H1 (cell line): ENCODE results near the gene CAPS. TPM values are rescaled to one million over a fixed set of nuclear protein-coding genes. Genes with fewer than 3 reads are reported as not detected.

Experiments
- CTCF ChIA-PET: fragments of 300-600 bp; sonication (Branson Sonifier 250); formaldehyde crosslinking; loops from one replicate; lab custom pipeline; 2021; ENCODE audit not compliant: partially characterized antibody; lab: Charles Lee
- POLR2A ChIA-PET: fragments of 300-600 bp; sonication (Branson Sonifier 250); formaldehyde crosslinking; loops from one replicate; lab custom pipeline; 2021; ENCODE audit warnings: inconsistent platforms; ENCODE audit not compliant: partially characterized antibody; lab: Charles Lee
- DNase-seq, 2 experiments: peaks; one replicate each; pipeline versions ENCODE4 v3.0.0 to v3.0.0-alpha.2; 2010 to 2022; ENCODE audit warnings: low spot score in 2 of 2, low read depth in 1 of 2, mixed read lengths in 1 of 2
- FAIRE-seq: peaks from 2 replicates; lab custom pipeline; 2011; peaks lifted over from hg19 to GRCh38; lab: Jason Lieb, UNC
- H2AFZ ChIP-seq: 2 replicates; pipeline ENCODE4 v1.8.1; 2012; ENCODE audit warnings: low read length, inconsistent platforms
- H2AK5ac ChIP-seq: 2 replicates; pipeline ENCODE4 v1.6.1; 2013; ENCODE audit warnings: low read depth, low read length
- H2BK120ac ChIP-seq: replicated peaks from 2 replicates; pipeline ENCODE3; 2013; ENCODE audit warnings: low read depth, low read length, inconsistent platforms
- H2BK12ac ChIP-seq: 2 replicates; pipeline ENCODE4 v1.6.1; 2013; ENCODE audit warnings: low read depth, low read length
- H2BK15ac ChIP-seq: 2 replicates; pipeline ENCODE4 v1.6.1; 2013; ENCODE audit warnings: low read length
- H2BK20ac ChIP-seq: 2 replicates; pipeline ENCODE4 v1.6.1; 2013; ENCODE audit warnings: low read length
- H2BK5ac ChIP-seq: 2 replicates; pipeline ENCODE4 v1.6.1; 2013; ENCODE audit warnings: low read depth, low read length
- H3K14ac ChIP-seq: 2 replicates; pipeline ENCODE4 v1.6.1; 2013; ENCODE audit warnings: inconsistent platforms; ENCODE audit not compliant: insufficient read length
- H3K18ac ChIP-seq: 2 replicates; pipeline ENCODE4 v1.6.1; 2013; ENCODE audit warnings: low read length; ENCODE audit errors: extremely low read depth
- H3K23ac ChIP-seq: 2 replicates; pipeline ENCODE4 v1.6.1; 2013; ENCODE audit warnings: inconsistent platforms; ENCODE audit not compliant: insufficient read length
- H3K23me2 ChIP-seq: 2 replicates; pipeline ENCODE4 v1.6.1; 2013; ENCODE audit warnings: low read depth, low read length
- H3K27ac ChIP-seq: 2 replicates; pipeline ENCODE4 v1.6.1; 2011; ENCODE audit warnings: low read depth, low read length, inconsistent platforms
- H3K27me3 ChIP-seq, 4 experiments: replicated peaks in 1 of 4; 1 replicate in 1 of 4; 2 replicates in 3 of 4; pipeline versions ENCODE4 v1.6.1 to v1.8.1; 2011 to 2013; ENCODE audit warnings: low read length in 3 of 4, mild to moderate bottlenecking in 3 of 4, inconsistent platforms in 2 of 4, mixed read lengths in 2 of 4, moderate library complexity in 1 of 4; ENCODE audit not compliant: control insufficient read depth in 3 of 4, insufficient read depth in 3 of 4; ENCODE audit errors: extremely low read depth in 1 of 4
- H3K36me3 ChIP-seq, 4 experiments: 2 replicates each; pipeline versions ENCODE4 v1.6.1 to v1.8.1; 2011 to 2013; ENCODE audit warnings: mild to moderate bottlenecking in 4 of 4, low read length in 3 of 4, moderate library complexity in 2 of 4, control low read depth in 1 of 4, inconsistent platforms in 1 of 4; ENCODE audit not compliant: insufficient read depth in 4 of 4, control insufficient read depth in 2 of 4
- H3K4ac ChIP-seq: replicated peaks from 2 replicates; pipeline ENCODE3; 2013; ENCODE audit warnings: low read length, low read depth, mixed read lengths, inconsistent platforms; ENCODE audit not compliant: insufficient read length
- H3K4me1 ChIP-seq, 4 experiments: replicated peaks in 1 of 4; 1 replicate in 1 of 4; 2 replicates in 3 of 4; pipeline versions ENCODE4 v1.6.1 to v1.8.1; 2011 to 2013; ENCODE audit warnings: low read length in 3 of 4, inconsistent platforms in 2 of 4, mixed read lengths in 1 of 4; ENCODE audit not compliant: insufficient read depth in 4 of 4, control insufficient read depth in 3 of 4
- H3K4me2 ChIP-seq, 2 experiments: 2 replicates each; pipeline versions ENCODE4 v1.6.1 to v1.8.1; 2011 to 2013; ENCODE audit warnings: low read depth in 2 of 2, low read length in 2 of 2, control low read depth in 1 of 2, inconsistent platforms in 1 of 2, mild to moderate bottlenecking in 1 of 2; ENCODE audit not compliant: insufficient read depth in 1 of 2
- H3K4me3 ChIP-seq, 4 experiments: fragments of 200-600, 300-600 bp in 1 of 4; sonication (generic), shearing (Covaris generic), sonication (Bioruptor Twin) in 1 of 4; 2 replicates each; pipeline versions ENCODE4 v1.5.1 to v1.8.1; 2011 to 2016; ENCODE audit warnings: low read length in 4 of 4, low read depth in 3 of 4, control low read depth in 2 of 4, inconsistent platforms in 2 of 4, mild to moderate bottlenecking in 2 of 4, mixed read lengths in 1 of 4, moderate library complexity in 1 of 4; ENCODE audit not compliant: insufficient read depth in 2 of 4; ENCODE audit errors: extremely low read depth in 1 of 4
- H3K56ac ChIP-seq: replicated peaks from 2 replicates; pipeline ENCODE3; 2013; ENCODE audit warnings: low read depth, mild to moderate bottlenecking, mixed read lengths, low read length, inconsistent platforms; ENCODE audit not compliant: insufficient read length
- H3K79me1 ChIP-seq: 2 replicates; pipeline ENCODE4 v1.6.1; 2013; ENCODE audit warnings: low read depth, low read length, control low read depth
- H3K79me2 ChIP-seq, 2 experiments: 2 replicates each; pipeline versions ENCODE4 v1.6.1 to v1.8.1; 2012 to 2013; ENCODE audit warnings: low read length in 2 of 2, mild to moderate bottlenecking in 2 of 2, inconsistent platforms in 1 of 2; ENCODE audit not compliant: insufficient read depth in 2 of 2, control insufficient read depth in 1 of 2
- H3K9ac ChIP-seq, 4 experiments: replicated peaks in 1 of 4; 1 replicate in 1 of 4; 2 replicates in 3 of 4; pipeline versions ENCODE4 v1.6.1 to v1.8.1; 2011 to 2013; ENCODE audit warnings: low read depth in 3 of 4, low read length in 3 of 4, control low read depth in 2 of 4, mild to moderate bottlenecking in 2 of 4, moderate library complexity in 2 of 4, inconsistent platforms in 1 of 4; ENCODE audit errors: extremely low read depth in 1 of 4
- H3K9me3 ChIP-seq, 2 experiments: 2 replicates each; pipeline versions ENCODE4 v1.6.1 to v1.8.1; 2012 to 2013; ENCODE audit warnings: mild to moderate bottlenecking in 2 of 2, moderate library complexity in 2 of 2, control low read depth in 1 of 2, inconsistent platforms in 1 of 2, low read depth in 1 of 2, low read length in 1 of 2, mixed read lengths in 1 of 2; ENCODE audit not compliant: insufficient read depth in 2 of 2
- H4K20me1 ChIP-seq, 2 experiments: replicated peaks in 1 of 2; 2 replicates each; pipeline versions ENCODE3 to v1.8.1; 2011 to 2013; ENCODE audit warnings: inconsistent platforms in 2 of 2, low read length in 2 of 2, mild to moderate bottlenecking in 1 of 2; ENCODE audit not compliant: insufficient read depth in 2 of 2, control insufficient read depth in 1 of 2
- H4K5ac ChIP-seq: 2 replicates; pipeline ENCODE4 v1.6.1; 2013; ENCODE audit warnings: low read length, low read depth, mixed read lengths, inconsistent platforms; ENCODE audit not compliant: insufficient read length
- H4K8ac ChIP-seq: 2 replicates; pipeline ENCODE4 v1.8.0; 2013; ENCODE audit warnings: mild to moderate bottlenecking, moderate library complexity, low read length, inconsistent platforms; ENCODE audit not compliant: insufficient read depth; ENCODE audit errors: extremely low read depth
- H4K91ac ChIP-seq: replicated peaks from 2 replicates; pipeline ENCODE3; 2013; ENCODE audit warnings: low read length, mixed read lengths, inconsistent platforms; ENCODE audit not compliant: insufficient read length
- EGR1 ChIP-seq: IDR thresholded peaks from 2 replicates; pipeline ENCODE4 v1.6.1; 2011; ENCODE audit warnings: low read depth, low read length, borderline replicate concordance
- KDM5A ChIP-seq: fragments of 200-600 bp; IDR thresholded peaks from 2 replicates; pipeline ENCODE4 v1.7.1; 2012; ENCODE audit warnings: mild to moderate bottlenecking, low read length, inconsistent platforms, mixed read lengths
- RBBP5 ChIP-seq: IDR thresholded peaks from 2 replicates; pipeline ENCODE4 v1.7.1; 2012; ENCODE audit warnings: low read depth, mild to moderate bottlenecking, inconsistent platforms, low read length, moderate library complexity, borderline replicate concordance
- SIN3A ChIP-seq, 2 experiments: IDR thresholded peaks in 1 of 2; conservative IDR thresholded peaks in 1 of 2; 2 replicates each; pipeline ENCODE4 v1.6.1; 2011 to 2012; ENCODE audit warnings: low read length in 2 of 2, improper control_type of control experiment in 1 of 2, low read depth in 1 of 2, mild to moderate bottlenecking in 1 of 2
- SP2 ChIP-seq: IDR thresholded peaks from 2 replicates; pipeline ENCODE4 v1.6.1; 2012; ENCODE audit warnings: mild to moderate bottlenecking, low read length, inconsistent platforms
- TEAD4 ChIP-seq: IDR thresholded peaks from 2 replicates; pipeline ENCODE4 v1.6.1; 2012; ENCODE audit warnings: low read depth, low read length, inconsistent platforms, mixed read lengths
- YY1 ChIP-seq: IDR thresholded peaks from 2 replicates; pipeline ENCODE4 v1.6.1; 2011; ENCODE audit warnings: low read depth, mild to moderate bottlenecking, low read length
- ZNF274 ChIP-seq: IDR thresholded peaks from 2 replicates; pipeline ENCODE4 v1.7.0; 2012; ENCODE audit warnings: low read length, borderline replicate concordance; ENCODE audit errors: extremely low read depth
- WGBS, 2 experiments: shearing (Covaris generic) in 1 of 2; methylation state at CpG; one replicate each; pipeline versions ENCODE4 v1.1.6 to v1.1.7; 2013 to 2015; ENCODE audit warnings: low lambda C conversion rate in 2 of 2, mixed read lengths in 2 of 2, inconsistent platforms in 1 of 2, low coverage in 1 of 2, missing lambda C conversion rate in 1 of 2; ENCODE audit not compliant: insufficient replicate concordance in 2 of 2, insufficient coverage in 1 of 2, insufficient read length in 1 of 2; ENCODE audit errors: extremely low coverage in 1 of 2, missing lambda C conversion rate in 1 of 2; 5-methylcytosine and 5-hydroxymethylcytosine counted together
- polyA plus RNA-seq, 7 experiments: library from polyadenylated mRNA; depleted of rRNA in 3 of 7; stranded (reverse) in 5 of 7; unstranded in 2 of 7; fragments of >200 nt in 5 of 7; fragments of 200-250 nt in 2 of 7; gene quantifications; 1 replicate in 5 of 7; 2 replicates in 1 of 7; 4 replicates in 1 of 7; pipeline versions ENCODE4 v1.2.1 to v1.2.3, GENCODE V29; 2011 to 2013; ENCODE audit warnings: missing spikeins in 2 of 7, mixed read lengths in 2 of 7
- total RNA-seq: library from RNA; stranded (reverse); fragmentation: NEBNext Ultra II Directional; extraction: Animal tissue kit (Norgen Biotek cat#: 25700); gene quantifications from 2 replicates; pipeline ENCODE4 v1.2.1, GENCODE V29; 2021
- TF ChIP-seq, protein P1 (sequence below): IDR thresholded peaks from 2 replicates; pipeline ENCODE4 v1.6.1; 2012; ENCODE audit warnings: inconsistent platforms

The CAPS gene
- total and polyA plus RNA-seq, 2 of the 8 experiments (the other 6 are each of a cell fraction or from before 2014, with no cell fraction given), result 2.1 to 2.4 TPM

- Histone ChIP-seq H2BK12ac (peak within 1 kb of the TSS; percentile 65; the same call in 1 of the 2 replicates), H3K4me1 (peaks cover 0 to 5% (median 0%) of the 10 kb centered on the region in 4 experiments; a peak in 4 of 7 replicates), H4K8ac (peak within 1 kb of the TSS; percentile 98), H3K56ac (peak within 1 kb of the TSS; percentile 82), H2BK15ac (0 out of 2 replicates have a peak within 1 kb of the TSS, but pooled peaks have one; percentile 65), H3K14ac (no peak within 1 kb of the TSS), H3K4me2 (peak within 1 kb of the TSS; percentile 58 to 90), H3K79me2 (peaks cover 3 to 33% of the 10 kb centered on the region in 2 experiments; a peak in 3 of 4 replicates), H2BK120ac (no peak within 1 kb of the TSS), H4K5ac (peak within 1 kb of the TSS; percentile 94), H2BK20ac (no peak within 1 kb of the TSS), H3K27me3 (no peaks in the 10 kb centered on the region), H2AFZ (peak within 1 kb of the TSS; percentile 97; the same call in 1 of the 2 replicates), H3K27ac (peak within 1 kb of the TSS; percentile 87), H2BK5ac (peak within 1 kb of the TSS; percentile 98), H2AK5ac (0 out of 2 replicates have a peak within 1 kb of the TSS, but pooled peaks have one; percentile 39), H3K4ac (peak within 1 kb of the TSS; percentile 47), H3K36me3 (no peaks in the 10 kb centered on the region), H3K23me2 (peaks cover 9% of the 10 kb centered on the region), H3K9me3 (no peaks in the 10 kb centered on the region), H3K4me3 (peak within 1 kb of the TSS; percentile 80 to 99 (median 95)), H4K91ac (peak within 1 kb of the TSS; percentile 80), H3K79me1 (peaks cover 5% of the 10 kb centered on the region), H4K20me1 (peaks cover 3 to 11% of the 10 kb centered on the region in 2 experiments), H3K23ac (no peak within 1 kb of the TSS), H3K9ac (peak within 1 kb of the TSS; percentile 86 to 99 (median 96)), H3K18ac (peak within 1 kb of the TSS; percentile 87)
- FAIRE-seq (no peak), DNase-seq (peak; percentile 93 to 99)
- WGBS, 2 experiments, result 2% methylated on average over 54 of the region's 57 CpGs; no CpG with 5 or more reads in 1 of the 2 experiments
- ChIA-PET POLR2A (interaction anchor here (0.7 to 6.1 kb wide), 22 partner anchors 8 to 214 kb away, joined by 3 to 49 read pairs (median 6); partner anchors contain the start of genes CAPS, DUS3L, LONP1 and RANBP3), CTCF (interaction anchor here (1.7 to 6.5 kb wide), 4 partner anchors 12 to 100 kb away, joined by 3 to 43 read pairs (median 16); partner anchors contain the start of gene NRTN)
- TF ChIP-seq RBBP5 (no peak; the same call in 1 of the 2 replicates), ZNF274 (no peak), KDM5A (0 out of 2 replicates have a peak, but pooled peaks have one; percentile 10), EGR1 (no peak), SIN3A (conservative IDR thresholded peaks at IDR 0.05 in 1 of 2, IDR thresholded peaks at IDR 0.05 in 1 of 2; ENCODE audit: low read depth in 1 of 2, low read length in 2 of 2) (peak; percentile 77 to 90), YY1 (peak; percentile 82), SP2 (no peak), TEAD4 (peak; percentile 41; the same call in 1 of the 2 replicates)
- TF ChIP-seq, protein P1, sequence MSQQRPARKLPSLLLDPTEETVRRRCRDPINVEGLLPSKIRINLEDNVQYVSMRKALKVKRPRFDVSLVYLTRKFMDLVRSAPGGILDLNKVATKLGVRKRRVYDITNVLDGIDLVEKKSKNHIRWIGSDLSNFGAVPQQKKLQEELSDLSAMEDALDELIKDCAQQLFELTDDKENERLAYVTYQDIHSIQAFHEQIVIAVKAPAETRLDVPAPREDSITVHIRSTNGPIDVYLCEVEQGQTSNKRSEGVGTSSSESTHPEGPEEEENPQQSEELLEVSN, result no peak; the same call in none of the 2 replicates
Observed at GRCh38 chr19:5903624-5904351, 10.3 kb upstream of the CAPS start, which contains the start of gene NDUFA11. Gene NDUFA11 (minus strand): TSS chr19:5903790. CDS start chr19:5903708, 82 bp downstream.
